Activated naive CD4-positive, alpha-beta T cell treated with anti-CD3 and anti-CD28 coated beads, Interleukin-2, amount 50 U/mL, for 72 hours (primary cell): ENCODE data around the gene CYBA. TPM values are rescaled to one million over a fixed set of nuclear protein-coding genes. Genes with fewer than 3 reads are reported as not detected.
A peak's percentile ranks its signal among the peaks of the same experiment; 100 is the strongest.

Experiments
- ATAC-seq, 2 donors: fragments of 150-1000 bp; cut with Tn5 transposase; 2 replicates each; pipeline ENCODE4 v1.10.0; 2021; ENCODE audit warnings: mild to moderate bottlenecking in 2 of 2, moderate library complexity in 2 of 2
- DNase-seq, 2 donors: peaks; one replicate each; pipeline ENCODE4 v3.0.0; 2021 to 2022; ENCODE audit warnings: low spot score in 2 of 2
- H3K27ac Mint-ChIP-seq, 2 donors: one replicate each; pipeline ENCODE4 v1.8.0; 2022; ENCODE audit warnings: mild to moderate bottlenecking in 2 of 2, mixed read lengths in 2 of 2
- H3K36me3 Mint-ChIP-seq, 2 donors: one replicate each; pipeline ENCODE4 v1.8.0; 2022; ENCODE audit warnings: mixed read lengths in 2 of 2
- H3K9me3 Mint-ChIP-seq, 2 donors: one replicate each; pipeline ENCODE4 v1.8.0; 2022; ENCODE audit warnings: mixed read lengths in 2 of 2
- total RNA-seq, 2 donors: library from RNA; stranded (reverse); gene quantifications; one replicate each; pipeline ENCODE4 v1.2.3, GENCODE V29; 2022

The CYBA gene
- total RNA-seq, 2 donors from 2014 or later = 112 to 267 TPM

DNA sequence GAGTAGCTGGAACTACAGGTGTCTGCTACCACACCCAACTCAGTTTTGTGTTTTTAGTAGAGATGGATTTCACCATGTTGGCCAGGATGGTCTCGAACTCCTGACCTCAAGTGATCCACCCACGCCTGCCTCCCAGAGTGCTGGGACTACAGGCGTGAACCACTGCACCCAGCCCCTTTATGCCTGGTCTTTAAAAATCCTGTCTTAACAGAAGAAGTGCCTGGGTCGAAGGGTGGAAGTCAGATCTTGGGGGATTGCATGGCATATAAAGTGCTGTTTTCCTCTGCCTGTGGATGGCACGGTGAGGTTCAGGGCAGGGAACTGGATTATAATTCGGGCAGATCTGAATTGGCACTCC, 50.3 kb downstream of the CYBA start:
- DNase-seq (no peak), ATAC-seq (no peak)
- Mint-ChIP-seq H3K9me3 (no peaks in the 10 kb centered on the region), H3K27ac (peak overlapping the region in 1 of 2 donors; percentile 24), H3K36me3 (peaks cover 9 to 13% of the 10 kb centered on the region in 2 donors)

DNA sequence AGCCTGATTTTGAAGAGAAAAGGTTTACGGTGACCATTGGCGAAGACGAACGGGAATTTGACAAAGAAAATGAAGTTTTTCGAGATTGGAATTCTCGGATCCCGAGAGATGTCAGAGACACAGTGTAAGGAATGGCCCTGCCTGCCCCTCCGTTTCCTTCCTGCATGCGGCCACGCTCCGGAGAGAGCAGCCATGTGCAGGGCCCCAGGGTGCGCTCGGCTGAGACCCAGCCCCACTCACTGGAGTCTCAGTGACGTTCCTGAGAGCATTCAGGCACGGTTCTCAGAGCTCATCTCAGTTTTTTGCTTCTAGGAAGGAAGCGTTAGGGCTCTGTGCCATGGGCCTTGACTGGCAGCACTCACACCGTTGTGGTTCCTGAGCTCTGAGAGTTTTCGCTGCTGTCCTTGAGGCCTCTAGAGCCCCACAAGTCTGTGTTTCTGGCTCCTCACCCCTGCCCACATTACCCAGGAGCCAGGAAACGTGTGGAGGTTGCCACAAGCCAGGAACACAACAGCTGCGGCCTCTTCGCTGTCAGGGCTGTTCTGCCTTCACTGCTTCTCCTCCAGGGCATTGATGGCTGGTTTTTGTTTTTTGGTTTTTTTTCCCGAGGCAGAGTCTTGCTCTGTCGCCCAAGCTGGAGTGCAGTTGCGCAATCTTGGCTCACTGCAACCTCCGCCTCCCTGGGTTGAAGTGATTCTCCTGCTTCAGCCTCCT, 50.9 kb downstream of the CYBA start:
- Mint-ChIP-seq H3K27ac (peak overlapping the region in 1 of 2 donors; percentile 24), H3K36me3 (peaks cover 9 to 13% of the 10 kb centered on the region in 2 donors), H3K9me3 (no peaks in the 10 kb centered on the region)
- no peak for DNase-seq
- ATAC-seq = no peak

DNA sequence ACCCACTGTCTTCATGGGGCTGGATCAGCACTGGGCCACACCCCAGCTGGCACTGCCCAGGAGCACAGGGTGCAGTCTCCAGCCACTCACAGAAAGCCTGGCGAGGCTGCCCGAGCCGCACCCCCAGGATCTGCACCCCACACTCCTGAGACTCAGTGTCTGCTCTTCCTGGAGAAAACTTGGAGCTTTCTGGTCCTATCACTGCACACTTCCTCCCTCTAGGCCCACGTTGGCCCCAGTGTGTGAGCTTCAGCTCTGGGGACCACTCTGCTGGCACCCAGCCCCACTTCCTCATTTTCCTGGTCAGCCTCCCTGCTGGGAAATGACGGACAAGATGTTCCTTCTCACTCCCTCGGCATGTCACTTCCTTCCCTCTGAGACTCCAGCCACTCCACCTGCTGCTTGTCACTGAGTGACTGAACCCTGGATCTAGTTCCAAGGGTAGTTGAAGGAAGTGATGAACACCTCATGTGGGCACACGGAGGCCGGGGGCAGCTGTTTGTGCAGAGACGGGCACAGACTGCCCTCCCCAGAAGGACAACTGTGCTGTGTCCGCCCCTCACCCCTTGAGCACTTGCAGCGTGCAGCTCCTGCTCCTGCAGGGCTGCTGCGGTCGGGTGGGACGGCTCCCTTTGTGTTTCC, 51.6 kb downstream of the CYBA start:
- Mint-ChIP-seq H3K9me3 (no peaks in the 10 kb centered on the region), H3K36me3 (peaks cover 9 to 13% of the 10 kb centered on the region in 2 donors), H3K27ac (no peak overlapping the region)
- no peak for ATAC-seq
- DNase-seq = no peak

DNA sequence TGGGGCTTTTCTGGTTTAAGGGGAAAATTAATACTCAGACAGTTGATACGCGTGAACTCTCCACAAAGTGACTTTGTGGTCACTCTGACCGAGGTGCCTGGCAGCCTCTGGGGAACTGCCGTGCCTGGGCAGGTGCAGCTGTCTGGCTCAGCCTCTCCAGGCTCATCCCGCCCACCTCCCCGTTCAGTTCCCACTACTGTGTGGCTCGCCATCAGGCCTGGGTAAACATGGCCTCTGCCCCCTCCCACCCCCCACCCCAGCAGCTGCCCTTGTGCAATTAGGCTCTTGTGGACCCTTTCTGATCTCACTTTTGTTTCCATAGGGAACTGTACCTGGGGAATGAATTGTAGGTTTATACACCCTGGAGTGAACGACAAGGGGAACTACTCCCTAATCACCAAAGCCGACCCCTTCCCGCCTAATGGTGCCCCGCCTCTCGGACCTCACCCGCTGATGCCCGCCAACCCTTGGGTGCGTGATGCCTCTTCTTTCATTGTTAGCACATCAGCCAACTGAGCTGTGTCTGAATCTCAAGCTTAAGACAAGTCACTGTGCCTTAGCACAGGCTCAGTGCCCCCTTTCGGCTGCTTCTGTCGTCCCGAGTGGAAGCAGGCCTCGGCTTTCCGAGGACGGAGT, 52.9 kb downstream of the CYBA start:
- Mint-ChIP-seq H3K36me3 (peaks cover 13 to 15% of the 10 kb centered on the region in 2 donors), H3K27ac (peak overlapping the region in 1 of 2 donors; percentile 60), H3K9me3 (no peaks in the 10 kb centered on the region)
- ATAC-seq = no peak
- no peak for DNase-seq

DNA sequence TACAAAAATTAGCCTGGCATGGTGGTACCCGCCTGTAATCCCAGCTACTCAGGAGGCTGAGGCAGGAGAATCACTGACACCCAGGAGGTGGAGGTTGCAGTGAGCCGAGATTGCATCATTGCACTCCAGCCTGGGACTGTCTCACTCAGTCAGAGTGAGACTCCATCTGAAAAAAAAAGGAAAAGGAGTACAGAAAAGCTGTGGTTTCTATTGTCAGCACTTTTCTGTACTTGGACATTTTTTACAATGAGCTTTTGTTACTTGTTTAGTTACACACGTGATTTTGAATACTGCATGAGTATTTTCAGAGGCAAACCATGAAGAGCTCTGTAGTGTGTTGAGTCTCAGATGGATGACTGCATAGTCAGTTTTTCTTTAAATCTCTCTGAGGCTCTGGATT, 54.4 kb downstream of the CYBA start:
- no peak for DNase-seq
- ATAC-seq = peak in 1 of 2 donors; percentile 37
- Mint-ChIP-seq H3K9me3 (no peaks in the 10 kb centered on the region), H3K27ac (peak overlapping the region; percentile 28 to 77), H3K36me3 (peaks cover 15 to 20% of the 10 kb centered on the region in 2 donors)

DNA sequence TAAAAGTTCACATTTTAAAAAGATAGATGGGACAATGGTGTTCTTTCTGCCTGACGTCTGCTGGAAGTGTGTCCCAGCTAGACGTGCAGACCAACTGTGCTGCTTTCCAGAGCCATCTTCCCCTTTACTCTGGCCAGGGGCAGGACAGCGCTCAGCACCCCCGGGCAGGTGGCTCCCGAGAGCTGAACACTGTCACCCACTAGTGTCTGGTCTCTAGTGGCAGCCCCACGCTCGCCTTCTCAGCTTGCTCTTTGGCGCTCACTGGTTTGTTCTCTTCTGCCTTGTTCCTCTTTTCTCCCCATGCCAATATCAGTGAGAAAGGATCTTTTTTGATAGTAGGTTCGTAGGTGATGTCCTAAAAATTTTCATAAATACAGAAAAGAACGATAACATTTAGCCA, 54.9 kb downstream of the CYBA start:
- peak overlapping the region in 1 of 2 donors; percentile 28 for H3K27ac Mint-ChIP-seq
- DNase-seq = no peak
- H3K36me3 Mint-ChIP-seq = peaks cover 15 to 17% of the 10 kb centered on the region in 2 donors
- no peaks in the 10 kb centered on the region for H3K9me3 Mint-ChIP-seq
- ATAC-seq = no peak

DNA sequence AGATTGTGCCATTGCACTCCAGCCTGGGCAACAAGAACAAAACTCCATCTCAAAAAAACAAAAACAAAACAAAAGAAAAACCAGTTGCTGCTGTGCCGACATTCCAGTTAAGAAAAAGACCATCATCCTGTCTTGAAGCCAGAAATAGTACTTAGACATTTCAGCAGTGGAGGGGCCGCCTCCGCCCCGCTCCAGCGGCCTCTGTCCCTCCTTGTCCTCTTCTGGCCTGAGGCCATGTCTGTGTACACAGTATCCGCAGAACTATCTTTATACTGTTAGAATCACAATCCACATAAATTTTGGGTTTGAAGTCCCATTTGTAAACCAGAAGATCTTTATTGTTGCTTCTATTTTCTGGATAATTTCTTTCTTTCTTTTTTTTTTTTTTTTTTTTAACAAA, 55.8 kb downstream of the CYBA start:
- ATAC-seq (no peak), DNase-seq (no peak)
- no peaks in the 10 kb centered on the region for H3K9me3 Mint-ChIP-seq
- no peak overlapping the region for H3K27ac Mint-ChIP-seq
- H3K36me3 Mint-ChIP-seq = peaks cover 11 to 16% of the 10 kb centered on the region in 2 donors

DNA sequence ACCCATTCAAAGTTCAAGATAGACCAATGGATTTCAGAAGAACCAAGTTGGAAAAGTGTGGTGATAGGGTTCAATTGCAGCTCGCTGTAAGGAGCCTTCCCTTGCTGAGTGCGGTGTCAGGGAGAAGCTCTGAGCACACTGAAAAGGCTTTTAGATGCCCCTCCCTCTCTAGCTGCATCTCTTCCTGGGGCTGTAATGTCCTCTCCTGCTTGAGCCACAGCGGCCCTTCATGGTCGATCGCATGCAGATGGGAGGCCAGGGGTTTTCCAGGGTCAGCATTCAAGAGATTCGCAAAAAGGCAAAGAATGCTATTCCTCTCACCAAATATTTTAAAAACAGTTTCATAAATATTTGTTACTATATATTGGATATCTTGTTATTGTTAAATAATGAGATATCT, 56.9 kb downstream of the CYBA start:
- H3K27ac Mint-ChIP-seq = no peak overlapping the region
- peaks cover 16 to 20% of the 10 kb centered on the region in 2 donors for H3K36me3 Mint-ChIP-seq
- no peak for DNase-seq
- H3K9me3 Mint-ChIP-seq = no peaks in the 10 kb centered on the region
- no peak for ATAC-seq

DNA sequence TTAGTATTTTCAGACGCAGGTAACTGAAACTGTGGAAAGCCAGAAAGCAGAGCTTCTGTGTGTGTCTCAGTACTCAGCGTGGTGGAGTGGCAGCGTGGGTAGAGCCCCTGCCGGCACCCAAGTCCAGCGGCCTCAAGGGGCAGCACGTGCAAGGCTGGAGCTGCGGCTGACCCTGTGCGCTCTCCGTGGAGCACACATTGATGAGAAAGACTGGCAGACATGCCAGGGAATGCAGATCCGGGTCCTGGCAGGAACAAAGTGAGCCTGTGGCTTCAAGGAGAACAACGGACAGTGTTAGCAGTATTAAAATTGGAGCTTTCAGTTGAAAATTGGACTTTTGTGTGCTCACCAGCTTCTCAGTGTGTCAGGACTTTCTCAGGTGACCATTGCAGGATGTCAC, 57.4 kb downstream of the CYBA start:
- H3K9me3 Mint-ChIP-seq = no peaks in the 10 kb centered on the region
- no peak for DNase-seq
- no peak overlapping the region for H3K27ac Mint-ChIP-seq
- H3K36me3 Mint-ChIP-seq = peaks cover 16 to 21% of the 10 kb centered on the region in 2 donors
- no peak for ATAC-seq

Other genes starting within 250 kb of the CYBA start
- 10 to 100 TPM; 15.5 to 25.1 TPM for gene ZFPM1, start 197.8 kb downstream of the CYBA start, total RNA-seq
- 10 to 100 TPM; 70.3 to 71.9 TPM for gene ZC3H18, start 80.7 kb downstream of the CYBA start, total RNA-seq
- gene IL17C, start 12.5 kb downstream of the CYBA start, total RNA-seq = not detected
- 10 to 100 TPM; 91.6 to 96.1 TPM for gene MVD, start 12.0 kb upstream of the CYBA start, total RNA-seq
- gene SNAI3, start 35.5 kb upstream of the CYBA start, total RNA-seq = 1 to 10 TPM; 5.4 to 6.4 TPM
- gene RNF166, start 55.4 kb upstream of the CYBA start, total RNA-seq = 10 to 100 TPM; 47.5 to 82.5 TPM
- 10 to 100 TPM; 32.2 to 35.5 TPM for gene CTU2, start 55.5 kb upstream of the CYBA start, total RNA-seq
- gene PIEZO1, start 134.2 kb upstream of the CYBA start, total RNA-seq = 100 to 1,000 TPM in 1 of 2 donors, 10 to 100 TPM in 1; 55.7 to 128 TPM
- 100 to 1,000 TPM; 145 to 240 TPM for gene CDT1, start 152.7 kb upstream of the CYBA start, total RNA-seq
- 100 to 1,000 TPM; 145 to 168 TPM for gene APRT, start 160.9 kb upstream of the CYBA start, total RNA-seq
- 10 to 100 TPM; 29.3 to 50.3 TPM for gene GALNS, start 205.9 kb upstream of the CYBA start, total RNA-seq
- gene TRAPPC2L, start 206.1 kb upstream of the CYBA start, total RNA-seq = 10 to 100 TPM; 36.0 to 63.5 TPM
- not detected for gene PABPN1L, start 215.6 kb upstream of the CYBA start, total RNA-seq